H1 (cell line): Measurements from ENCODE around the gene KCNMA1.

Source experiments
- BCL11A ChIP-seq, 2 experiments: IDR thresholded peaks; one replicate each; pipeline ENCODE4 v1.6.1; 2011; ENCODE audit warnings: low read depth in 2 of 2, low read length in 2 of 2, mild to moderate bottlenecking in 2 of 2
- CHD1 ChIP-seq: IDR thresholded peaks from 2 replicates; pipeline ENCODE4 v1.6.1; 2012; ENCODE audit warnings: low read depth, low read length, improper control_type of control experiment
- CHD2 ChIP-seq: IDR thresholded peaks from 2 replicates; pipeline ENCODE4 v1.6.1; 2012; ENCODE audit warnings: low read length, improper control_type of control experiment
- EGR1 ChIP-seq: IDR thresholded peaks from 2 replicates; pipeline ENCODE4 v1.6.1; 2011; ENCODE audit warnings: low read depth, low read length, borderline replicate concordance
- EZH2 ChIP-seq: fragments of 200-600 bp; sonication (generic); IDR thresholded peaks from 2 replicates; pipeline ENCODE4 v1.7.1; 2012; ENCODE audit warnings: low read depth, mild to moderate bottlenecking, moderate library complexity, low read length, inconsistent platforms; ENCODE audit not compliant: severe bottlenecking
- JUND ChIP-seq: IDR thresholded peaks from 2 replicates; pipeline ENCODE4 v1.6.1; 2011; ENCODE audit warnings: mild to moderate bottlenecking, improper control_type of control experiment, low read length
- NRF1 ChIP-seq: IDR thresholded peaks from 2 replicates; pipeline ENCODE4 v1.6.1; 2011; ENCODE audit warnings: mild to moderate bottlenecking, low read depth, low read length, improper control_type of control experiment
- POLR2A ChIP-seq, 2 experiments: IDR thresholded peaks; 1 replicate in 1 of 2; 2 replicates in 1 of 2; pipeline ENCODE4 v1.6.1; 2011; ENCODE audit warnings: low read depth in 2 of 2, low read length in 2 of 2, mild to moderate bottlenecking in 2 of 2; ENCODE audit errors: control extremely low read depth in 1 of 2
- RFX5 ChIP-seq: IDR thresholded peaks from 2 replicates; pipeline ENCODE4 v1.6.1; 2011; ENCODE audit warnings: low read depth, low read length, improper control_type of control experiment, borderline replicate concordance
- RNF2 ChIP-seq: fragments of 200-900, 300-1000 bp; sonication (generic); IDR thresholded peaks from 2 replicates; pipeline ENCODE4 v1.7.1; 2016; ENCODE audit warnings: borderline replicate concordance, low read depth, mild to moderate bottlenecking, antibody characterized with exemption, low read length; ENCODE audit not compliant: poor library complexity, severe bottlenecking; ENCODE audit errors: missing control alignments
- RXRA ChIP-seq: IDR thresholded peaks from 2 replicates; pipeline ENCODE4 v1.6.1; 2011; ENCODE audit warnings: low read depth, mild to moderate bottlenecking, low read length, moderate library complexity; ENCODE audit not compliant: insufficient read depth
- SUZ12 ChIP-seq: fragments of 200-600 bp; sonication (generic); IDR thresholded peaks from 2 replicates; pipeline ENCODE4 v1.6.1; 2012; ENCODE audit warnings: mild to moderate bottlenecking, inconsistent platforms, low read length, moderate library complexity, mixed read lengths
- USF2 ChIP-seq: IDR thresholded peaks from 2 replicates; pipeline ENCODE4 v1.6.1; 2011; ENCODE audit warnings: low read length, improper control_type of control experiment
- TF ChIP-seq, protein P1 (sequence below), 3 experiments: IDR thresholded peaks; 1 replicate in 2 of 3; 2 replicates in 1 of 3; pipeline versions ENCODE4 v1.5.1 to v1.6.1; 2011; ENCODE audit warnings: low read length in 3 of 3, mild to moderate bottlenecking in 3 of 3, inconsistent platforms in 2 of 3, low read depth in 1 of 3, moderate library complexity in 1 of 3; ENCODE audit not compliant: insufficient read depth in 1 of 3; ENCODE audit errors: control extremely low read depth in 1 of 3

- TF ChIP-seq CHD1 (no peak), SUZ12 (no peak), JUND (no peak), CHD2 (no peak), RNF2 (no peak), POLR2A (IDR thresholded peaks at IDR 0.05; ENCODE audit: control extremely low read depth in 1 of 2, low read depth in 2 of 2, low read length in 2 of 2) (no peak), EGR1 (no peak), NRF1 (no peak), RXRA (no peak), RFX5 (no peak), EZH2 (no peak), BCL11A (IDR thresholded peaks at IDR 0.05; ENCODE audit: low read depth in 2 of 2, low read length in 2 of 2) (no peak), USF2 (no peak)
- TF ChIP-seq, protein P1, sequence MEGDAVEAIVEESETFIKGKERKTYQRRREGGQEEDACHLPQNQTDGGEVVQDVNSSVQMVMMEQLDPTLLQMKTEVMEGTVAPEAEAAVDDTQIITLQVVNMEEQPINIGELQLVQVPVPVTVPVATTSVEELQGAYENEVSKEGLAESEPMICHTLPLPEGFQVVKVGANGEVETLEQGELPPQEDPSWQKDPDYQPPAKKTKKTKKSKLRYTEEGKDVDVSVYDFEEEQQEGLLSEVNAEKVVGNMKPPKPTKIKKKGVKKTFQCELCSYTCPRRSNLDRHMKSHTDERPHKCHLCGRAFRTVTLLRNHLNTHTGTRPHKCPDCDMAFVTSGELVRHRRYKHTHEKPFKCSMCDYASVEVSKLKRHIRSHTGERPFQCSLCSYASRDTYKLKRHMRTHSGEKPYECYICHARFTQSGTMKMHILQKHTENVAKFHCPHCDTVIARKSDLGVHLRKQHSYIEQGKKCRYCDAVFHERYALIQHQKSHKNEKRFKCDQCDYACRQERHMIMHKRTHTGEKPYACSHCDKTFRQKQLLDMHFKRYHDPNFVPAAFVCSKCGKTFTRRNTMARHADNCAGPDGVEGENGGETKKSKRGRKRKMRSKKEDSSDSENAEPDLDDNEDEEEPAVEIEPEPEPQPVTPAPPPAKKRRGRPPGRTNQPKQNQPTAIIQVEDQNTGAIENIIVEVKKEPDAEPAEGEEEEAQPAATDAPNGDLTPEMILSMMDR (IDR thresholded peaks at IDR 0.05; ENCODE audit: control extremely low read depth in 1 of 3, insufficient read depth in 1 of 3, low read depth in 1 of 3, low read length in 3 of 3), result no peak
Measured at GRCh38 chr10:77306666-77307065, 330.9 kb downstream of the KCNMA1 start.
